ENCODE measurements around the gene NDUFS3. TPM values are rescaled to one million over a fixed set of nuclear protein-coding genes. Genes with fewer than 3 reads are reported as not detected.

NDUFS3 gene
- polyA plus RNA-seq, 3 donors = 79.7 to 107 (median 104) TPM

GRCh38 chr11:47631473-47631872 is 52.6 kb downstream of the NDUFS3 start:
- intact Hi-C loops (cut with micrococcal nuclease) = no loop called here
- WGBS (ENCODE audit: insufficient coverage) = no CpG with 5 or more reads among the region's 5 CpGs
- Histone ChIP-seq H3K27ac (ENCODE audit: low read depth in 1 of 2, low read length in 2 of 2) (peak overlapping the region in 1 of 2 donors; percentile 26), H3K27me3 (ENCODE audit: control insufficient read depth in 2 of 2, insufficient read depth in 2 of 2, low read length in 2 of 2) (no peaks in the 10 kb centered on the region), H4K20me1 (ENCODE audit: insufficient read depth, low read length) (no peaks in the 10 kb centered on the region), H2AFZ (ENCODE audit: insufficient read depth, low read depth, low read length, poor library complexity, severe bottlenecking) (no peak overlapping the region), H3K9ac (ENCODE audit: insufficient read depth, low read length, poor library complexity, severe bottlenecking) (no peak overlapping the region), H3K36me3 (replicated peaks in 1 of 2; ENCODE audit: control insufficient read depth in 1 of 2, insufficient read depth in 2 of 2, low read length in 2 of 2) (peaks cover 80 to 95% of the 10 kb centered on the region in 2 donors), H3K4me3 (replicated peaks in 1 of 3; ENCODE audit: low read depth in 2 of 3, low read length in 3 of 3) (no peak overlapping the region), H3K4me2 (replicated peaks; ENCODE audit: extremely low read depth, low read length, poor library complexity, severe bottlenecking) (no peak overlapping the region), H3K4me1 (ENCODE audit: control insufficient read depth in 1 of 2, insufficient read depth in 2 of 2, low read length in 2 of 2) (no peaks in the 10 kb centered on the region), H3K79me2 (ENCODE audit: insufficient read depth, low read length) (no peaks in the 10 kb centered on the region), H3K9me3 (replicated peaks in 1 of 2; ENCODE audit: control insufficient read depth in 1 of 2, insufficient read depth in 1 of 2, low read length in 2 of 2) (no peaks in the 10 kb centered on the region)
- Mint-ChIP-seq H3K27ac (peak overlapping the region in 1 of 7 donors; percentile 32), H3K9me3 (no peaks in the 10 kb centered on the region), H3K27me3 (ENCODE audit: low read depth in 3 of 3) (peaks cover 0 to 3% (median 0%) of the 10 kb centered on the region in 3 donors), H3K36me3 (peaks cover 70 to 95% of the 10 kb centered on the region in 2 donors), H3K4me1 (no peaks in the 10 kb centered on the region), H3K4me3 (no peak overlapping the region)
- TF ChIP-seq CTCF (IDR thresholded peaks at IDR 0.05) = no peak
- DNase-seq = no peak

Small RNA genes within 50 kb of the gene (small RNA-seq; reads per million reads assigned to genes)
- gene RN7SL652P (ENCODE audit: insufficient read length, low read depth) = not detected
- not detected for gene RNU5E-10P (ENCODE audit: insufficient read length, low read depth)

Other genes with a start within 250 kb of the NDUFS3 start
- 1 to 10 TPM in 1 of 3 donors, under 1 TPM in 1, not detected in 1; 0.03 to 7.8 TPM for gene MYBPC3, start 226.4 kb upstream of the NDUFS3 start, polyA plus RNA-seq
- gene SPI1, start 200.5 kb upstream of the NDUFS3 start, polyA plus RNA-seq = 100 to 1,000 TPM; 156 to 914 (median 223) TPM
- 10 to 100 TPM in 1 of 3 donors, 1 to 10 TPM in 2; 4.8 to 27.4 (median 5.9) TPM for gene SLC39A13, start 170.5 kb upstream of the NDUFS3 start, polyA plus RNA-seq
- 10 to 100 TPM; 44.1 to 97.4 (median 89.5) TPM for gene PSMC3, start 152.6 kb upstream of the NDUFS3 start, polyA plus RNA-seq
- gene RAPSN, start 129.9 kb upstream of the NDUFS3 start, polyA plus RNA-seq = 1 to 10 TPM in 1 of 3 donors, not detected in 2; 1.2 TPM
- 100 to 1,000 TPM in 1 of 3 donors, 10 to 100 TPM in 2; 27.2 to 117 (median 39.9) TPM for gene CELF1, start 25.9 kb upstream of the NDUFS3 start, polyA plus RNA-seq
- gene PTPMT1, start 13.5 kb upstream of the NDUFS3 start, polyA plus RNA-seq = 10 to 100 TPM; 39.2 to 87.8 (median 83.3) TPM
- 10 to 100 TPM in 2 of 3 donors, 1 to 10 TPM in 1; 2.8 to 16.9 (median 13.8) TPM for gene KBTBD4, start 104 bp upstream of the NDUFS3 start, polyA plus RNA-seq
- gene FAM180B, start 7.6 kb downstream of the NDUFS3 start, polyA plus RNA-seq = under 1 TPM in 1 of 3 donors, not detected in 2; 0.13 TPM
- under 1 TPM in 1 of 3 donors, not detected in 2; 0.84 TPM for gene C1QTNF4, start 15.3 kb downstream of the NDUFS3 start, polyA plus RNA-seq
- 100 to 1,000 TPM in 1 of 3 donors, 10 to 100 TPM in 2; 31.7 to 116 (median 98.0) TPM for gene MTCH2, start 63.5 kb downstream of the NDUFS3 start, polyA plus RNA-seq
- under 1 TPM in 1 of 3 donors, not detected in 2; 0.93 TPM for gene AGBL2, start 136.3 kb downstream of the NDUFS3 start, polyA plus RNA-seq
- 100 to 1,000 TPM in 1 of 3 donors, 10 to 100 TPM in 2; 13.3 to 136 (median 17.0) TPM for gene FNBP4, start 188.3 kb downstream of the NDUFS3 start, polyA plus RNA-seq

All from CD14-positive monocyte (primary cell).